ENCODE data around the gene ACY1. TPM values are rescaled to one million over a fixed set of nuclear protein-coding genes. Genes with fewer than 3 reads are reported as not detected.

Gene ACY1
- total RNA-seq, 3 donors from 2014 or later, result 40.0 to 49.2 (median 46.4) TPM

- no peaks in the 10 kb centered on the region for H3K27me3 ChIP-seq
- H3K36me3 ChIP-seq, result no peaks in the 10 kb centered on the region
- intact Hi-C loops (cut with DNase I; ENCODE audit: low total_unique reads), result loop anchor here (5.0 kb wide), 1 partner anchor 258 kb away; no protein-coding TSS in a partner anchor
- peaks cover 15% of the 10 kb centered on the region in 2 donors for H3K4me1 ChIP-seq
- no peak for TF ChIP-seq CTCF (IDR thresholded peaks at IDR 0.05)
- no peak for TF ChIP-seq POLR2AphosphoS5 (IDR thresholded peaks at IDR 0.05)
- no peak for TF ChIP-seq POLR2A (IDR thresholded peaks at IDR 0.05)
- DNase-seq (ENCODE audit: low spot score in 2 of 2), result no peak
- peak overlapping the region in 1 of 2 donors; percentile 5 for H3K27ac ChIP-seq
- no peak overlapping the region for H3K4me3 ChIP-seq
- H3K9me3 ChIP-seq, result no peaks in the 10 kb centered on the region
Measured at GRCh38 chr3:51964521-51964920, 18.8 kb upstream of the ACY1 start.

GRCh38 chr3:51966016-51966415 is 17.3 kb upstream of the ACY1 start:
- Histone ChIP-seq H3K4me3 (peak overlapping the region in 2 of 3 donors; percentile 63 to 92), H3K36me3 (no peaks in the 10 kb centered on the region)

DNA sequence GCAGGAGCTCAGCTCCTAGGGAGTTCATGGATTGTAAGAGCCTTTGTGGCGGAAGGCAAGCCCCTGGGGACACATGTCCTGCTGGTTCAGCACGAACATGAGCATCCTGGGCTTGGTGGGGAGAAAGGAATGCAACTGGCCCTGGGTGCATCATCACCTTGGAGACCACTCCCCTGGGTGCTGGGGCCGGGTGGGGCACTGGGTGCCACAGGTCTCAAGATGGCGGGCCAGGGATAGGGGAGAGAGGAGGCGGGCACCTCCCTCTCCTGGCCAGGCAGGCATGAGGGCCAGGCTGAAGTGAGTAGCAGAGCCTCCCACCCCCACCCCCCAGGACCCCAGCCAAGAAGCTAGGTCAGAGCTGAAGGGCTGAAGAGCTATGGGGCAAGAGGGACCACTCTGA is 16.8 kb upstream of the ACY1 start:
- Histone ChIP-seq H3K36me3 (no peaks in the 10 kb centered on the region), H3K27ac (peak overlapping the region; percentile 92 to 97), H3K27me3 (no peaks in the 10 kb centered on the region), H3K9me3 (no peaks in the 10 kb centered on the region), H3K4me1 (peaks cover 15 to 20% of the 10 kb centered on the region in 2 donors), H3K4me3 (peak overlapping the region; percentile 63 to 92 (median 74))
- intact Hi-C loops (cut with DNase I; ENCODE audit: low total_unique reads), result no loop called here
- no peak for TF ChIP-seq POLR2A (IDR thresholded peaks at IDR 0.05)
- no peak for TF ChIP-seq POLR2AphosphoS5 (IDR thresholded peaks at IDR 0.05)
- TF ChIP-seq CTCF (IDR thresholded peaks at IDR 0.05), result no peak
- no peak for DNase-seq (ENCODE audit: low spot score in 2 of 2)

More at GRCh38 chr3:51966016-51966415, 17.3 kb upstream of the ACY1 start:
- intact Hi-C loops (cut with DNase I; ENCODE audit: low total_unique reads), result no loop called here
- TF ChIP-seq CTCF (IDR thresholded peaks at IDR 0.05), result no peak
- no peak for TF ChIP-seq POLR2AphosphoS5 (IDR thresholded peaks at IDR 0.05)
- no peak for TF ChIP-seq POLR2A (IDR thresholded peaks at IDR 0.05)
- Histone ChIP-seq H3K4me1 (peaks cover 15 to 20% of the 10 kb centered on the region in 2 donors), H3K9me3 (no peaks in the 10 kb centered on the region), H3K27ac (peak overlapping the region; percentile 21 to 97), H3K27me3 (no peaks in the 10 kb centered on the region)
- no peak for DNase-seq (ENCODE audit: low spot score in 2 of 2)

- Histone ChIP-seq H3K27me3 (no peaks in the 10 kb centered on the region), H3K36me3 (no peaks in the 10 kb centered on the region), H3K9me3 (no peaks in the 10 kb centered on the region), H3K4me1 (peaks cover 15 to 20% of the 10 kb centered on the region in 2 donors), H3K4me3 (peak overlapping the region; percentile 63 to 92 (median 74)), H3K27ac (peak overlapping the region; percentile 92 to 97)
- DNase-seq (ENCODE audit: low spot score in 2 of 2), result no peak
- intact Hi-C loops (cut with DNase I; ENCODE audit: low total_unique reads), result no loop called here
- no peak for TF ChIP-seq POLR2AphosphoS5 (IDR thresholded peaks at IDR 0.05)
- TF ChIP-seq POLR2A (IDR thresholded peaks at IDR 0.05), result no peak
- TF ChIP-seq CTCF (IDR thresholded peaks at IDR 0.05), result no peak
Measured at GRCh38 chr3:51966922-51967383, 16.4 kb upstream of the ACY1 start.

DNA sequence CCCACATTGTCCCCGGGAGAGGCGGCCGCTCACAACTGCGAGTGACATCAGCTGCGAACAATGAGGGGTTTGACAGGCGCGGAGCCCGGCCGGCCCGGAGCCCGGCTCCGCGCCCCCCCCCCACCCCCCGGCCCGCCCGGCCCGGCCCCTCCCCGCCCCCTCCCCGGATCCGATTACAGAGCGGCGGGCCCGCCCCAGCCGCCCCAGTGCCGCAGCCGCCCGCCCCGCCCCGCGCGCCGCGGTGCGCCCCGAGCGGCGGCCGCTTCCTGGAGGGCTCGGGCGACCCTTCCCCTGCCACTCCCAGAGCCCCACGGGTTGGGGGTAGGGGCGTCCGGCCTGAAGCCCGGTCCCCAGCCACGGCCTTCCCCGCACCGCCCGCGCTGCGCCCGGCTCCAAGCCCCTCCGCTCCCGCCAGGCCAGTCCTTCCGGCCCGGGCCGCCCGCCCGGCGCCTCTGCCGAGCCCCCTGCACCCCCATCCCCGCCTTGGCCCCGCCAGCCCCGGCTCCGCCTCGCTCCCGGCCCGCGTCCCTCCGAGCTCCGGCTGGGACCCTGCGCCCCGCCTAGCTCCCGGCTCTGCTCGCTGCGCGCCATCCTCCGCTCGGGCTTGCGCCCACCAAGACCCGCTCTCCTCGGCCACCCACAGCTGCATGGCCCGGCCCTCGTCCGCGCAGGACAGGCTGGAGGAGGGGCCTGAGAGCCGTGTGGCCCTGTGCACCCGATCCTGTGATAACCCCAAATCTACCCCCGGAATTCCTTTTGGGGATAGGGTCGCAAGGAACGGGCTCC is 15.8 kb upstream of the ACY1 start, which contains the start of gene PCBP4:
TSS of gene PCBP4 (minus strand) at position 71 of the 786 bp plus-strand sequence. CDS start 6,214 bp downstream, outside the sequence.
- Histone ChIP-seq H3K4me1 (peaks cover 15 to 20% of the 10 kb centered on the region in 2 donors), H3K36me3 (no peaks in the 10 kb centered on the region), H3K4me3 (peak within 1 kb of the TSS; percentile 63 to 92 (median 74)), H3K9me3 (no peaks in the 10 kb centered on the region), H3K27ac (peak within 1 kb of the TSS; percentile 92 to 97), H3K27me3 (no peaks in the 10 kb centered on the region)
- intact Hi-C loops (cut with DNase I; ENCODE audit: low total_unique reads), result no loop called here
- DNase-seq (ENCODE audit: low spot score in 2 of 2), result peak; percentile 65 to 69
- TF ChIP-seq POLR2A (IDR thresholded peaks at IDR 0.05), result no peak
- TF ChIP-seq CTCF (IDR thresholded peaks at IDR 0.05), result no peak
- peak in 1 of 3 donors; percentile 14 for TF ChIP-seq POLR2AphosphoS5 (IDR thresholded peaks at IDR 0.05)

All from breast epithelium (tissue), 4 donors.